ENCODE measurements around the gene FNDC8. TPM values are rescaled to one million over a fixed set of nuclear protein-coding genes. Genes with fewer than 3 reads are reported as not detected.

FNDC8 gene
- polyA plus RNA-seq, 2 of the 4 experiments (the other 2 are of a cell fraction): not detected

GRCh38 chr17:35101725-35102124, 19.7 kb upstream of the FNDC8 start:
- Histone ChIP-seq H3K27ac (no peak overlapping the region), H3K4me3 (no peak overlapping the region), H3K4me1 (no peaks in the 10 kb centered on the region), H3K9me3 (no peaks in the 10 kb centered on the region), H3K4me2 (no peak overlapping the region)
- WGBS (ENCODE audit: missing lambda C conversion rate): 92% methylated on average over 2 of the region's 2 CpGs
- ChIA-PET POLR2A (no interaction called here), CTCF (interaction anchor here (2.7 to 6.7 kb wide), 4 partner anchors 9 to 103 kb away, joined by 9 to 43 read pairs (median 23); partner anchors contain the start of gene RAD51D)
- FAIRE-seq: no peak
- DNase-seq (ENCODE audit: low read depth in 1 of 2, low spot score in 1 of 2): no peak
- TF ChIP-seq NPAS2 (CRISPR knock-in tag; IDR thresholded peaks at IDR 0.05; ENCODE audit: borderline replicate concordance) (no peak), EP300 (IDR thresholded peaks at IDR 0.05) (no peak), SMC3 (IDR thresholded peaks at IDR 0.05) (no peak), POLR2AphosphoS2 (conservative IDR thresholded peaks at IDR 0.05; ENCODE audit: low read length) (no peak), REST (IDR thresholded peaks at IDR 0.05) (no peak), CHD4 (IDR thresholded peaks at IDR 0.05; ENCODE audit: borderline replicate concordance) (no peak)
- TF ChIP-seq, protein P1, sequence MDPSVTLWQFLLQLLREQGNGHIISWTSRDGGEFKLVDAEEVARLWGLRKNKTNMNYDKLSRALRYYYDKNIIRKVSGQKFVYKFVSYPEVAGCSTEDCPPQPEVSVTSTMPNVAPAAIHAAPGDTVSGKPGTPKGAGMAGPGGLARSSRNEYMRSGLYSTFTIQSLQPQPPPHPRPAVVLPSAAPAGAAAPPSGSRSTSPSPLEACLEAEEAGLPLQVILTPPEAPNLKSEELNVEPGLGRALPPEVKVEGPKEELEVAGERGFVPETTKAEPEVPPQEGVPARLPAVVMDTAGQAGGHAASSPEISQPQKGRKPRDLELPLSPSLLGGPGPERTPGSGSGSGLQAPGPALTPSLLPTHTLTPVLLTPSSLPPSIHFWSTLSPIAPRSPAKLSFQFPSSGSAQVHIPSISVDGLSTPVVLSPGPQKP (IDR thresholded peaks at IDR 0.05; ENCODE audit: low read depth, low read length): no peak
- TF ChIP-seq, protein P2, sequence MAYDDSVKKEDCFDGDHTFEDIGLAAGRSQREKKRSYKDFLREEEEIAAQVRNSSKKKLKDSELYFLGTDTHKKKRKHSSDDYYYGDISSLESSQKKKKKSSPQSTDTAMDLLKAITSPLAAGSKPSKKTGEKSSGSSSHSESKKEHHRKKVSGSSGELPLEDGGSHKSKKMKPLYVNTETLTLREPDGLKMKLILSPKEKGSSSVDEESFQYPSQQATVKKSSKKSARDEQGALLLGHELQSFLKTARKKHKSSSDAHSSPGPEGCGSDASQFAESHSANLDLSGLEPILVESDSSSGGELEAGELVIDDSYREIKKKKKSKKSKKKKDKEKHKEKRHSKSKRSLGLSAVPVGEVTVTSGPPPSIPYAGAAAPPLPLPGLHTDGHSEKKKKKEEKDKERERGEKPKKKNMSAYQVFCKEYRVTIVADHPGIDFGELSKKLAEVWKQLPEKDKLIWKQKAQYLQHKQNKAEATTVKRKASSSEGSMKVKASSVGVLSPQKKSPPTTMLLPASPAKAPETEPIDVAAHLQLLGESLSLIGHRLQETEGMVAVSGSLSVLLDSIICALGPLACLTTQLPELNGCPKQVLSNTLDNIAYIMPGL (CRISPR knock-in tag; IDR thresholded peaks at IDR 0.05; ENCODE audit: borderline replicate concordance): no peak
- ATAC-seq: no peak

- H3K4me1 ChIP-seq: no peaks in the 10 kb centered on the region
- 92% methylated on average over 5 of the region's 5 CpGs for WGBS (ENCODE audit: missing lambda C conversion rate)
- ATAC-seq (no peak), FAIRE-seq (no peak), DNase-seq (ENCODE audit: low read depth in 1 of 2, low spot score in 1 of 2) (no peak)
- ChIA-PET POLR2A (no interaction called here), CTCF (interaction anchor here (0.6 to 6.7 kb wide), 12 partner anchors 8 to 120 kb away, joined by 3 to 43 read pairs (median 4); partner anchors contain the start of gene RAD51D)
- H3K27ac ChIP-seq: no peak overlapping the region
- H3K9me3 ChIP-seq: no peaks in the 10 kb centered on the region
- H3K4me3 ChIP-seq: no peak overlapping the region
- H3K4me2 ChIP-seq: no peak overlapping the region
- TF ChIP-seq RAD21 (conservative IDR thresholded peaks at IDR 0.05 in 1 of 2, IDR thresholded peaks at IDR 0.05 in 1 of 2) (no peak), ZFP36 (IDR thresholded peaks at IDR 0.05; ENCODE audit: borderline replicate concordance, partially characterized antibody) (no peak), FOSL2 (IDR thresholded peaks at IDR 0.05) (no peak), FOSL2 (CRISPR knock-in tag; IDR thresholded peaks at IDR 0.05) (no peak), PHF8 (IDR thresholded peaks at IDR 0.05; ENCODE audit: borderline replicate concordance, low read depth) (no peak), ATOH8 (CRISPR knock-in tag; IDR thresholded peaks at IDR 0.05; ENCODE audit: low read depth) (no peak), EP300 (IDR thresholded peaks at IDR 0.05) (no peak), MAFK (IDR thresholded peaks at IDR 0.05; ENCODE audit: partially characterized antibody) (no peak), HOXB5 (CRISPR knock-in tag; IDR thresholded peaks at IDR 0.05) (no peak), ZSCAN20 (CRISPR knock-in tag; IDR thresholded peaks at IDR 0.05) (no peak), SREBF2 (IDR thresholded peaks at IDR 0.05) (no peak), CEBPB (IDR thresholded peaks at IDR 0.05) (no peak), CHD2 (IDR thresholded peaks at IDR 0.05; ENCODE audit: low read length, partially characterized antibody) (no peak), TFCP2L1 (CRISPR knock-in tag; IDR thresholded peaks at IDR 0.05) (no peak)
- TF ChIP-seq, protein P3, sequence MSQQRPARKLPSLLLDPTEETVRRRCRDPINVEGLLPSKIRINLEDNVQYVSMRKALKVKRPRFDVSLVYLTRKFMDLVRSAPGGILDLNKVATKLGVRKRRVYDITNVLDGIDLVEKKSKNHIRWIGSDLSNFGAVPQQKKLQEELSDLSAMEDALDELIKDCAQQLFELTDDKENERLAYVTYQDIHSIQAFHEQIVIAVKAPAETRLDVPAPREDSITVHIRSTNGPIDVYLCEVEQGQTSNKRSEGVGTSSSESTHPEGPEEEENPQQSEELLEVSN (IDR thresholded peaks at IDR 0.05; ENCODE audit: borderline replicate concordance, low read depth): no peak
- TF ChIP-seq, protein P2 (CRISPR knock-in tag; IDR thresholded peaks at IDR 0.05; ENCODE audit: borderline replicate concordance): no peak
These were observed 18.1 kb upstream of the FNDC8 start for GRCh38 chr17:35103271-35103670.

Data from A549 (cell line).